Lung (tissue), 12 donors: ENCODE measurements around the gene SNX30. TPM values are rescaled to one million over a fixed set of nuclear protein-coding genes. Genes with fewer than 3 reads are reported as not detected.
A peak's percentile ranks its signal among the peaks of the same experiment; 100 is the strongest.

ENCODE experiments used
- ATAC-seq: fragments of 200-7000 bp; cut with Tn5 transposase; one replicate; pipeline ENCODE4 v1.9.1; 2020; ENCODE audit warnings: moderate number of reproducible peaks; ENCODE audit not compliant: insufficient read depth, low FRiP score
- DNase-seq, 3 donors: peaks; one replicate each; pipeline ENCODE4 v3.0.0-alpha.2; 2013 to 2017
- H3K27ac ChIP-seq, 2 donors: one replicate each; pipeline ENCODE4 v1.5.1; 2013; ENCODE audit warnings: mild to moderate bottlenecking in 2 of 2, moderate library complexity in 2 of 2, control low read depth in 1 of 2, inconsistent platforms in 1 of 2, low read depth in 1 of 2, low read length in 1 of 2
- H3K27me3 ChIP-seq, 3 donors: one replicate each; pipeline ENCODE4 v1.5.1; 2013; ENCODE audit warnings: low read length in 2 of 3; ENCODE audit not compliant: control insufficient read depth in 3 of 3, insufficient read depth in 3 of 3
- H3K36me3 ChIP-seq, 4 donors: one replicate each; pipeline ENCODE4 v1.5.1; 2013; ENCODE audit warnings: low read length in 4 of 4, mild to moderate bottlenecking in 1 of 4, moderate library complexity in 1 of 4; ENCODE audit not compliant: control insufficient read depth in 4 of 4, insufficient read depth in 4 of 4
- H3K4me1 ChIP-seq, 5 donors: one replicate each; pipeline ENCODE4 v1.5.1; 2013; ENCODE audit warnings: low read length in 5 of 5, mild to moderate bottlenecking in 2 of 5, moderate library complexity in 1 of 5; ENCODE audit not compliant: control insufficient read depth in 5 of 5, insufficient read depth in 5 of 5
- H3K4me3 ChIP-seq: one replicate; pipeline ENCODE4 v1.5.1; 2013; ENCODE audit warnings: mild to moderate bottlenecking, control low read depth, moderate library complexity
- H3K9ac ChIP-seq, 2 donors: one replicate each; pipeline ENCODE4 v1.5.1; 2013; ENCODE audit warnings: low read length in 2 of 2, control low read depth in 1 of 2; ENCODE audit not compliant: insufficient read depth in 1 of 2
- H3K9me3 ChIP-seq, 4 donors: one replicate each; pipeline ENCODE4 v1.5.1; 2013; ENCODE audit warnings: low read length in 3 of 4, mild to moderate bottlenecking in 1 of 4, moderate library complexity in 1 of 4; ENCODE audit not compliant: control insufficient read depth in 4 of 4, insufficient read depth in 3 of 4
- CTCF ChIP-seq: IDR thresholded peaks from 2 replicates; pipeline ENCODE4 v1.5.1; 2012; ENCODE audit warnings: mild to moderate bottlenecking; ENCODE audit errors: control extremely low read depth, extremely low read depth
- WGBS, 2 donors: extraction: QIAGEN DNeasy Blood & Tissue Kit; methylation state at CpG; one replicate each; pipeline ENCODE4 v1.1.7; 2013; 5-methylcytosine and 5-hydroxymethylcytosine counted together
- polyA plus RNA-seq, 2 donors: library from polyadenylated mRNA; stranded (reverse); fragments of 200-250 nt; gene quantifications; one replicate each; pipeline ENCODE4 v1.2.1, GENCODE V29; 2013
- total RNA-seq, 2 donors: library from RNA; depleted of rRNA in 1 of 2; stranded (reverse); fragments of >200 nt in 1 of 2; gene quantifications; one replicate each; pipeline ENCODE4 v1.2.1, GENCODE V29; 2014 to 2021
- donor health status: control.
- donor health status: control.
- donor health status: Bipolar disorder and iron deficiency.
- donor health status: healthy.
- donor health status: DM: yes; HTN: yes; CAD: no.

The SNX30 gene
- total and polyA plus RNA-seq, 4 donors: 13.7 to 63.1 (median 35.8) TPM

- DNase-seq: no peak
- Histone ChIP-seq H3K27ac (peak overlapping the region in 1 of 2 donors; percentile 75), H3K9ac (no peak overlapping the region), H3K4me3 (no peak overlapping the region), H3K9me3 (no peaks in the 10 kb centered on the region), H3K36me3 (peaks cover 0 to 5% (median 0%) of the 10 kb centered on the region in 4 donors), H3K4me1 (peaks cover 0 to 12% (median 0%) of the 10 kb centered on the region in 5 donors), H3K27me3 (no peaks in the 10 kb centered on the region)
- TF ChIP-seq CTCF: no peak
- no peak for ATAC-seq
- WGBS, 2 donors: 77 to 82% methylated on average over 17 of the region's 17 CpGs
These were observed 60.3 kb downstream of the SNX30 start for GRCh38 chr9:112810696-112811490.

GRCh38 chr9:112811518-112811917 lies 61.0 kb downstream of the SNX30 start:
- peaks cover 0 to 14% (median 0%) of the 10 kb centered on the region in 5 donors for H3K4me1 ChIP-seq
- no peak overlapping the region for H3K4me3 ChIP-seq
- H3K27ac ChIP-seq: no peak overlapping the region
- no peaks in the 10 kb centered on the region for H3K27me3 ChIP-seq
- H3K9ac ChIP-seq: no peak overlapping the region
- peaks cover 0 to 4% (median 0%) of the 10 kb centered on the region in 4 donors for H3K36me3 ChIP-seq
- H3K9me3 ChIP-seq: no peaks in the 10 kb centered on the region
- ATAC-seq: no peak
- DNase-seq: no peak
- TF ChIP-seq CTCF: no peak
- WGBS, 2 donors: 94 to 96% methylated on average over 6 of the region's 6 CpGs

GRCh38 chr9:112815868-112816267 lies 65.3 kb downstream of the SNX30 start:
- WGBS, 2 donors: 80 to 94% methylated on average over 8 of the region's 8 CpGs
- DNase-seq: no peak
- Histone ChIP-seq H3K9ac (no peak overlapping the region), H3K9me3 (no peaks in the 10 kb centered on the region), H3K36me3 (peaks cover 0 to 9% (median 1%) of the 10 kb centered on the region in 4 donors), H3K27me3 (no peaks in the 10 kb centered on the region), H3K4me3 (no peak overlapping the region), H3K4me1 (peaks cover 0 to 6% (median 0%) of the 10 kb centered on the region in 5 donors), H3K27ac (no peak overlapping the region)
- ATAC-seq: no peak
- no peak for TF ChIP-seq CTCF
